Measurements from ENCODE around the gene ZNF716.
"Not testable (repeated sequence)": the region's sequence is repeated elsewhere in the genome, so short reads cannot be mapped to it uniquely, and the experiment has no call there.

Gene ZNF716

GRCh38 chr7:57480304-57480703 is 30.3 kb downstream of the ZNF716 start:
- not testable (repeated sequence) for H3K79me1 ChIP-seq (ENCODE audit: low read depth, low read length); H2AK5ac ChIP-seq (ENCODE audit: low read depth, low read length); H3K4ac ChIP-seq (ENCODE audit: low read length); H4K8ac ChIP-seq (ENCODE audit: low read depth, low read length); H4K91ac ChIP-seq (ENCODE audit: low read depth, low read length, poor library complexity); H3K4me3 ChIP-seq (ENCODE audit: low read length in 2 of 2); H2BK5ac ChIP-seq (ENCODE audit: low read length); DNase-seq (ENCODE audit: low spot score); H2BK12ac ChIP-seq (ENCODE audit: low read length); H3K9me3 ChIP-seq (replicated peaks in 1 of 2; ENCODE audit: control insufficient read depth in 2 of 2, insufficient read depth in 1 of 2, low read depth in 1 of 2, low read length in 2 of 2); H3K18ac ChIP-seq (ENCODE audit: low read length); H3K27me3 ChIP-seq (ENCODE audit: control insufficient read depth in 3 of 3, insufficient read depth in 3 of 3, low read depth in 1 of 3, low read length in 3 of 3); H2BK15ac ChIP-seq (ENCODE audit: low read length); H3K4me1 ChIP-seq (ENCODE audit: control insufficient read depth in 2 of 2, insufficient read depth in 1 of 2, low read depth in 1 of 2, low read length in 2 of 2); H2AFZ ChIP-seq (ENCODE audit: low read length); H3K23ac ChIP-seq (ENCODE audit: low read depth, low read length, poor library complexity); H3K4me2 ChIP-seq (ENCODE audit: insufficient read depth, low read length, poor library complexity, severe bottlenecking); H3K27ac ChIP-seq (replicated peaks; ENCODE audit: low read length); H2BK120ac ChIP-seq (ENCODE audit: low read depth, low read length); H3K9ac ChIP-seq (ENCODE audit: low read depth, low read length, poor library complexity); H3K36me3 ChIP-seq (replicated peaks in 1 of 2; ENCODE audit: control insufficient read depth in 2 of 2, insufficient read depth in 2 of 2, low read length in 2 of 2); H3K14ac ChIP-seq (ENCODE audit: low read length)

- not testable (repeated sequence) for H3K36me3 ChIP-seq (replicated peaks in 1 of 2; ENCODE audit: control insufficient read depth in 2 of 2, insufficient read depth in 2 of 2, low read length in 2 of 2); H2BK5ac ChIP-seq (ENCODE audit: low read length); H2BK15ac ChIP-seq (ENCODE audit: low read length); H2AFZ ChIP-seq (ENCODE audit: low read length); H3K27me3 ChIP-seq (ENCODE audit: control insufficient read depth in 3 of 3, insufficient read depth in 3 of 3, low read depth in 1 of 3, low read length in 3 of 3); H3K79me1 ChIP-seq (ENCODE audit: low read depth, low read length); H3K9ac ChIP-seq (ENCODE audit: low read depth, low read length, poor library complexity); H3K18ac ChIP-seq (ENCODE audit: low read length); H3K4me2 ChIP-seq (ENCODE audit: insufficient read depth, low read length, poor library complexity, severe bottlenecking); H3K14ac ChIP-seq (ENCODE audit: low read length); H3K23ac ChIP-seq (ENCODE audit: low read depth, low read length, poor library complexity); H3K4me3 ChIP-seq (ENCODE audit: low read length in 2 of 2); H3K4ac ChIP-seq (ENCODE audit: low read length); H3K4me1 ChIP-seq (ENCODE audit: control insufficient read depth in 2 of 2, insufficient read depth in 1 of 2, low read depth in 1 of 2, low read length in 2 of 2); DNase-seq (ENCODE audit: low spot score); H4K91ac ChIP-seq (ENCODE audit: low read depth, low read length, poor library complexity); H3K27ac ChIP-seq (replicated peaks; ENCODE audit: low read length); H2BK12ac ChIP-seq (ENCODE audit: low read length); H2BK120ac ChIP-seq (ENCODE audit: low read depth, low read length); H2AK5ac ChIP-seq (ENCODE audit: low read depth, low read length); H4K8ac ChIP-seq (ENCODE audit: low read depth, low read length)
- no CpG with 5 or more reads among the region's 21 CpGs for WGBS, 2 donors (ENCODE audit: extremely low coverage in 2 of 2, insufficient read length in 2 of 2, insufficient replicate concordance in 1 of 2)
- peaks cover 17 to 20% of the 10 kb centered on the region in 2 donors for H3K9me3 ChIP-seq (replicated peaks in 1 of 2; ENCODE audit: control insufficient read depth in 2 of 2, insufficient read depth in 1 of 2, low read depth in 1 of 2, low read length in 2 of 2)
These were observed 35.0 kb downstream of the ZNF716 start for GRCh38 chr7:57485022-57485421.

GRCh38 chr7:57487957-57488356 is 38.0 kb downstream of the ZNF716 start:
- Histone ChIP-seq H3K4me3 (ENCODE audit: low read length in 2 of 2) (no peak overlapping the region), H2BK5ac (ENCODE audit: low read length) (no peak overlapping the region), H3K4me2 (ENCODE audit: insufficient read depth, low read length, poor library complexity, severe bottlenecking) (no peak overlapping the region), H2AFZ (ENCODE audit: low read length) (no peak overlapping the region), H3K14ac (ENCODE audit: low read length) (no peak overlapping the region), H3K9me3 (replicated peaks in 1 of 2; ENCODE audit: control insufficient read depth in 2 of 2, insufficient read depth in 1 of 2, low read depth in 1 of 2, low read length in 2 of 2) (peaks cover 23 to 25% of the 10 kb centered on the region in 2 donors), H3K27ac (replicated peaks; ENCODE audit: low read length) (no peak overlapping the region), H2BK12ac (ENCODE audit: low read length) (no peak overlapping the region), H3K4ac (ENCODE audit: low read length) (no peak overlapping the region), H4K91ac (ENCODE audit: low read depth, low read length, poor library complexity) (no peak overlapping the region), H2AK5ac (ENCODE audit: low read depth, low read length) (no peak overlapping the region), H3K79me1 (ENCODE audit: low read depth, low read length) (no peaks in the 10 kb centered on the region), H2BK120ac (ENCODE audit: low read depth, low read length) (no peak overlapping the region), H3K18ac (ENCODE audit: low read length) (no peak overlapping the region), H4K8ac (ENCODE audit: low read depth, low read length) (no peak overlapping the region), H3K27me3 (ENCODE audit: control insufficient read depth in 3 of 3, insufficient read depth in 3 of 3, low read depth in 1 of 3, low read length in 3 of 3) (no peaks in the 10 kb centered on the region), H3K36me3 (replicated peaks in 1 of 2; ENCODE audit: control insufficient read depth in 2 of 2, insufficient read depth in 2 of 2, low read length in 2 of 2) (no peaks in the 10 kb centered on the region), H3K23ac (ENCODE audit: low read depth, low read length, poor library complexity) (no peak overlapping the region), H3K4me1 (ENCODE audit: control insufficient read depth in 2 of 2, insufficient read depth in 1 of 2, low read depth in 1 of 2, low read length in 2 of 2) (no peaks in the 10 kb centered on the region), H3K9ac (ENCODE audit: low read depth, low read length, poor library complexity) (no peak overlapping the region), H2BK15ac (ENCODE audit: low read length) (no peak overlapping the region)
- WGBS, 2 donors (ENCODE audit: extremely low coverage in 2 of 2, insufficient read length in 2 of 2, insufficient replicate concordance in 1 of 2) = 100% methylated on average over 2 to 5 of the region's 13 CpGs
- DNase-seq (ENCODE audit: low spot score) = no peak

- not testable (repeated sequence) for H3K27ac ChIP-seq (replicated peaks; ENCODE audit: low read length); H3K23ac ChIP-seq (ENCODE audit: low read depth, low read length, poor library complexity); H3K27me3 ChIP-seq (ENCODE audit: control insufficient read depth in 3 of 3, insufficient read depth in 3 of 3, low read depth in 1 of 3, low read length in 3 of 3); H3K4me2 ChIP-seq (ENCODE audit: insufficient read depth, low read length, poor library complexity, severe bottlenecking); H4K8ac ChIP-seq (ENCODE audit: low read depth, low read length); H3K79me1 ChIP-seq (ENCODE audit: low read depth, low read length); H3K4me3 ChIP-seq (ENCODE audit: low read length in 2 of 2); H2BK12ac ChIP-seq (ENCODE audit: low read length); H2AK5ac ChIP-seq (ENCODE audit: low read depth, low read length); H3K9ac ChIP-seq (ENCODE audit: low read depth, low read length, poor library complexity); H2BK15ac ChIP-seq (ENCODE audit: low read length); H2BK120ac ChIP-seq (ENCODE audit: low read depth, low read length); H3K18ac ChIP-seq (ENCODE audit: low read length); H3K4ac ChIP-seq (ENCODE audit: low read length); H3K36me3 ChIP-seq (replicated peaks in 1 of 2; ENCODE audit: control insufficient read depth in 2 of 2, insufficient read depth in 2 of 2, low read length in 2 of 2); H4K91ac ChIP-seq (ENCODE audit: low read depth, low read length, poor library complexity); H3K4me1 ChIP-seq (ENCODE audit: control insufficient read depth in 2 of 2, insufficient read depth in 1 of 2, low read depth in 1 of 2, low read length in 2 of 2); H2AFZ ChIP-seq (ENCODE audit: low read length); DNase-seq (ENCODE audit: low spot score); H3K14ac ChIP-seq (ENCODE audit: low read length); H2BK5ac ChIP-seq (ENCODE audit: low read length)
- peaks cover 8 to 16% of the 10 kb centered on the region in 2 donors for H3K9me3 ChIP-seq (replicated peaks in 1 of 2; ENCODE audit: control insufficient read depth in 2 of 2, insufficient read depth in 1 of 2, low read depth in 1 of 2, low read length in 2 of 2)
- WGBS, 2 donors (ENCODE audit: extremely low coverage in 2 of 2, insufficient read length in 2 of 2, insufficient replicate concordance in 1 of 2) = 100% methylated on average over 6 of the region's 8 CpGs; no CpG with 5 or more reads in 1 of the 2 donors
These were observed 45.1 kb downstream of the ZNF716 start for GRCh38 chr7:57495111-57495510.
